ENCODE data around the gene MSANTD2. TPM values are rescaled to one million over a fixed set of nuclear protein-coding genes. Genes with fewer than 3 reads are reported as not detected.

MSANTD2 gene
- total RNA-seq, 1 donor from 2014 or later = 9.4 TPM

DNA sequence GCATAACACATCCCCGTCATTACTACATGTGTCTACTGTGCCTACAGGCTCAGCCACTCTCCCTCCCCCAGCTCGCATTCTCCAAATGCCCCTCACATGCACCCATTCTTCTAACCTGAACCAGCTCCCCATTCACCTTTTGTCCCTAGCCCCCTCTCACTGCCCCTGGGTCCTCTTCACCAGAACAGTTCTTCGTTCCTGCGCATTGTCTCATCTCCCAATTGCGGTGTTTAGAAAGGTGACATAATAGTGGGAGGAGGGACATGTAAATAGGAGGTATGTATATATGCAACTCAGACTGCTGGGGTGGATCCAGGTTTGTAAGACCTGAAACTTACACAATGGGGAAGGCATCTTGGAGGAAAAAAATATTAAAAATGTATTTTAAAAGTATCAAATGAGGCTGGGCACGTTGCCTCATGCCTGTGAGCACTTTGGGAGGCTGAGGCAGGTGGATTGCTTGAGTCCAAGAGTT is 43.4 kb downstream of the MSANTD2 start:
- Histone ChIP-seq H3K4me1 (ENCODE audit: control insufficient read depth in 3 of 3, insufficient read depth in 3 of 3, low read length in 3 of 3) (peaks cover 24 to 36% (median 29%) of the 10 kb centered on the region in 3 donors), H3K27ac (ENCODE audit: low read depth, low read length) (no peak overlapping the region), H3K9ac (ENCODE audit: low read depth in 1 of 3, low read length in 3 of 3) (no peak overlapping the region), H3K4me3 (ENCODE audit: low read length in 3 of 3) (no peak overlapping the region), H3K27me3 (ENCODE audit: control insufficient read depth in 3 of 3, insufficient read depth in 3 of 3, low read length in 3 of 3) (peaks cover 57 to 71% (median 57%) of the 10 kb centered on the region in 3 donors), H3K36me3 (ENCODE audit: control insufficient read depth in 3 of 3, insufficient read depth in 3 of 3, low read length in 3 of 3) (peaks cover 0 to 8% (median 4%) of the 10 kb centered on the region in 3 donors), H3K9me3 (ENCODE audit: control insufficient read depth in 3 of 3, low read length in 3 of 3) (no peaks in the 10 kb centered on the region)

DNA sequence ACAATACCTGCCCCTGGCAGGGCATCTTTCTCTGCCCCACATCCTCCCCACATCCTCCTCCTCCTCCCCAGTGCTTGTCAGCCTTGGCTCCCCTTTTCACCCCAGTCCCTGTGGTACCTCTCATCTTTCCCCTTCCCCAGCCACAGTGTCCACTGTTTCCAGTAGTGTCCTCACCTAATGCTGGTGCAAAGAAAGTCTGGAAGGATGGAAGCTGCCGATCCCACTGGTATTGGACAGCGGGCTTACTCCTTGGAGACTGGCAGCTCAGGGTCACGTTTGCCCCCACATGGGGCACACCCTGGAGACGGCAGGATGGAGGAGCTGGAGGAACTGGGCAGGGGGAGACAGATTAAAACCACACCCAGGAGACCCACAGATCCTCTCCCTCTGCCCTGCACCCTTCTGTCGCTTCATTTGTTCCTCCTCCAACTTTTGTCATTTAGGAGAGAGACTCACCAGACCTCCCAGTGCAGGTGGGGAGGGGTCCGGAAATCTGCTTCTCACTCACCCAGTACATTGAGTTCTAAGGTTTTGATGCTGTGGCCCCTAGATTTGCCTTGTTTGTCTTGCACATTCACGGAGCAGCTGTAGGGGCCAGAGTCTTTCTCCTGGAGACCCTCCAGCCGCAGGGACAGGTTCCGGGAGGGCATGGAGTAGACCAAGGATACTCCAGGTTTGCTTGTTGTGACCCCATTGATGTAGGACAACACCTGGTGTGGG is 44.0 kb downstream of the MSANTD2 start:
- H3K27me3 ChIP-seq (ENCODE audit: control insufficient read depth in 3 of 3, insufficient read depth in 3 of 3, low read length in 3 of 3) = peaks cover 57 to 71% (median 57%) of the 10 kb centered on the region in 3 donors
- H3K9me3 ChIP-seq (ENCODE audit: control insufficient read depth in 3 of 3, low read length in 3 of 3) = no peaks in the 10 kb centered on the region
- no peak overlapping the region for H3K27ac ChIP-seq (ENCODE audit: low read depth, low read length)

DNA sequence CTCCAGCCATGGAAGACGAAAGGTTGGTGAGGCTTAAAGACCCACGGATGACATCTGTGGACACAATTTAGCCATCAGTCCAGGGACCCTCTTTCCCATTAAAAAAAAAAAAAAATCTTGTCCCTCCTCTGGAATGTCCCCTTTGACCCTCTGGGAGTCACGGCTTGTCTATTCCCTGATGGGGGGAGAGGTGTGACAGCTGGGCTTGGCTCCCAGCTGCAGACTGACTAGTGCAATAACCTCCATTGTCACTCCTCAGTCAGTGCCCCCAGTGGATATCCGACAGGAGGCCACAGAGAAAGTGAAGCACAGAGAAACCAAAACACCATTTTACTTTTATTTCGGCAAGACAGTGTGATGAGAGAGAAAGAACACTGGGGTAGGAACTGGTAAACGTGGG is 45.5 kb downstream of the MSANTD2 start:
- no peak overlapping the region for H3K27ac ChIP-seq (ENCODE audit: low read depth, low read length)

More for the DNA sequence above, 44.0 kb downstream of the MSANTD2 start:
- Histone ChIP-seq H3K9ac (ENCODE audit: low read depth in 1 of 3, low read length in 3 of 3) (no peak overlapping the region), H3K36me3 (ENCODE audit: control insufficient read depth in 3 of 3, insufficient read depth in 3 of 3, low read length in 3 of 3) (peaks cover 0 to 8% (median 4%) of the 10 kb centered on the region in 3 donors), H3K4me1 (ENCODE audit: control insufficient read depth in 3 of 3, insufficient read depth in 3 of 3, low read length in 3 of 3) (peaks cover 24 to 37% (median 27%) of the 10 kb centered on the region in 3 donors), H3K4me3 (ENCODE audit: low read length in 3 of 3) (no peak overlapping the region)

GRCh38 chr11:124754309-124754708 is 45.9 kb downstream of the MSANTD2 start:
- Histone ChIP-seq H3K9me3 (ENCODE audit: control insufficient read depth in 3 of 3, low read length in 3 of 3) (no peaks in the 10 kb centered on the region), H3K4me1 (ENCODE audit: control insufficient read depth in 3 of 3, insufficient read depth in 3 of 3, low read length in 3 of 3) (peaks cover 16 to 36% (median 20%) of the 10 kb centered on the region in 3 donors), H3K27ac (ENCODE audit: low read depth, low read length) (no peak overlapping the region), H3K9ac (ENCODE audit: low read depth in 1 of 3, low read length in 3 of 3) (no peak overlapping the region), H3K4me3 (ENCODE audit: low read length in 3 of 3) (no peak overlapping the region), H3K27me3 (ENCODE audit: control insufficient read depth in 3 of 3, insufficient read depth in 3 of 3, low read length in 3 of 3) (peaks cover 49 to 57% (median 53%) of the 10 kb centered on the region in 3 donors), H3K36me3 (ENCODE audit: control insufficient read depth in 3 of 3, insufficient read depth in 3 of 3, low read length in 3 of 3) (peaks cover 0 to 8% (median 4%) of the 10 kb centered on the region in 3 donors)

More for the DNA sequence above, 45.5 kb downstream of the MSANTD2 start:
- peaks cover 0 to 8% (median 4%) of the 10 kb centered on the region in 3 donors for H3K36me3 ChIP-seq (ENCODE audit: control insufficient read depth in 3 of 3, insufficient read depth in 3 of 3, low read length in 3 of 3)
- no peak overlapping the region for H3K4me3 ChIP-seq (ENCODE audit: low read length in 3 of 3)
- H3K4me1 ChIP-seq (ENCODE audit: control insufficient read depth in 3 of 3, insufficient read depth in 3 of 3, low read length in 3 of 3) = peaks cover 17 to 35% (median 18%) of the 10 kb centered on the region in 3 donors
- peaks cover 53 to 61% (median 54%) of the 10 kb centered on the region in 3 donors for H3K27me3 ChIP-seq (ENCODE audit: control insufficient read depth in 3 of 3, insufficient read depth in 3 of 3, low read length in 3 of 3)
- H3K9ac ChIP-seq (ENCODE audit: low read depth in 1 of 3, low read length in 3 of 3) = no peak overlapping the region
- H3K9me3 ChIP-seq (ENCODE audit: control insufficient read depth in 3 of 3, low read length in 3 of 3) = no peaks in the 10 kb centered on the region

DNA sequence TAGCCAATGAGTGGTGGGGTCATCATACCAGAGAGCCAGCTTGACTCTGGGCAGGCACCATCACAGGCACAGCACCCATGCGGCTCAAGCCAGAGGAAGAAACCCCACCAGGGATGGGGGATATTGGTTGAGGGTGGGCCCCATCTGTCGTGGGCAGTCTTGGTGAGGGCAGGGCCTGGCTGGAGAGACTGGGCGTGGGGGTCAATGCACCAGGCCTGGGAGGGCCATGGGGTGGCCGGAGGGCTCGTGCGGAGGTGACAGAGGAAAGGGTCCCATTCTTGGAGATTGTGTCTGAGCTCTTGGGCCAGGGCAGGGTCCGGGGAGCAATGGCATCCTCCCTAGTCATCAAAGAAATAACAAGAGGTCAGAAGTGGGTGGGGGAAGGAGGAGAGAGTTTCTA is 46.6 kb downstream of the MSANTD2 start:
- Histone ChIP-seq H3K4me3 (ENCODE audit: low read length in 3 of 3) (no peak overlapping the region), H3K27ac (ENCODE audit: low read depth, low read length) (no peak overlapping the region), H3K9ac (ENCODE audit: low read depth in 1 of 3, low read length in 3 of 3) (no peak overlapping the region), H3K27me3 (ENCODE audit: control insufficient read depth in 3 of 3, insufficient read depth in 3 of 3, low read length in 3 of 3) (peaks cover 42 to 56% (median 53%) of the 10 kb centered on the region in 3 donors), H3K4me1 (ENCODE audit: control insufficient read depth in 3 of 3, insufficient read depth in 3 of 3, low read length in 3 of 3) (peaks cover 13 to 34% (median 19%) of the 10 kb centered on the region in 3 donors), H3K9me3 (ENCODE audit: control insufficient read depth in 3 of 3, low read length in 3 of 3) (no peaks in the 10 kb centered on the region), H3K36me3 (ENCODE audit: control insufficient read depth in 3 of 3, insufficient read depth in 3 of 3, low read length in 3 of 3) (peaks cover 0 to 8% (median 4%) of the 10 kb centered on the region in 3 donors)

- H3K27me3 ChIP-seq (ENCODE audit: control insufficient read depth in 3 of 3, insufficient read depth in 3 of 3, low read length in 3 of 3) = peaks cover 42 to 54% (median 52%) of the 10 kb centered on the region in 3 donors
- no peak overlapping the region for H3K27ac ChIP-seq (ENCODE audit: low read depth, low read length)
Measured at GRCh38 chr11:124753205-124753604, 47.0 kb downstream of the MSANTD2 start.

GRCh38 chr11:124752471-124753102 is 47.6 kb downstream of the MSANTD2 start:
- Histone ChIP-seq H3K27me3 (ENCODE audit: control insufficient read depth in 3 of 3, insufficient read depth in 3 of 3, low read length in 3 of 3) (peaks cover 39 to 51% (median 50%) of the 10 kb centered on the region in 3 donors), H3K27ac (ENCODE audit: low read depth, low read length) (no peak overlapping the region), H3K36me3 (ENCODE audit: control insufficient read depth in 3 of 3, insufficient read depth in 3 of 3, low read length in 3 of 3) (peaks cover 0 to 8% (median 4%) of the 10 kb centered on the region in 3 donors), H3K4me1 (ENCODE audit: control insufficient read depth in 3 of 3, insufficient read depth in 3 of 3, low read length in 3 of 3) (peaks cover 12 to 32% (median 14%) of the 10 kb centered on the region in 3 donors), H3K9ac (ENCODE audit: low read depth in 1 of 3, low read length in 3 of 3) (no peak overlapping the region), H3K4me3 (ENCODE audit: low read length in 3 of 3) (no peak overlapping the region), H3K9me3 (ENCODE audit: control insufficient read depth in 3 of 3, low read length in 3 of 3) (no peaks in the 10 kb centered on the region)

More at GRCh38 chr11:124753205-124753604, 47.0 kb downstream of the MSANTD2 start:
- Histone ChIP-seq H3K4me3 (ENCODE audit: low read length in 3 of 3) (no peak overlapping the region), H3K4me1 (ENCODE audit: control insufficient read depth in 3 of 3, insufficient read depth in 3 of 3, low read length in 3 of 3) (peaks cover 11 to 34% (median 15%) of the 10 kb centered on the region in 3 donors), H3K9me3 (ENCODE audit: control insufficient read depth in 3 of 3, low read length in 3 of 3) (no peaks in the 10 kb centered on the region), H3K9ac (ENCODE audit: low read depth in 1 of 3, low read length in 3 of 3) (no peak overlapping the region), H3K36me3 (ENCODE audit: control insufficient read depth in 3 of 3, insufficient read depth in 3 of 3, low read length in 3 of 3) (peaks cover 0 to 8% (median 4%) of the 10 kb centered on the region in 3 donors)

DNA sequence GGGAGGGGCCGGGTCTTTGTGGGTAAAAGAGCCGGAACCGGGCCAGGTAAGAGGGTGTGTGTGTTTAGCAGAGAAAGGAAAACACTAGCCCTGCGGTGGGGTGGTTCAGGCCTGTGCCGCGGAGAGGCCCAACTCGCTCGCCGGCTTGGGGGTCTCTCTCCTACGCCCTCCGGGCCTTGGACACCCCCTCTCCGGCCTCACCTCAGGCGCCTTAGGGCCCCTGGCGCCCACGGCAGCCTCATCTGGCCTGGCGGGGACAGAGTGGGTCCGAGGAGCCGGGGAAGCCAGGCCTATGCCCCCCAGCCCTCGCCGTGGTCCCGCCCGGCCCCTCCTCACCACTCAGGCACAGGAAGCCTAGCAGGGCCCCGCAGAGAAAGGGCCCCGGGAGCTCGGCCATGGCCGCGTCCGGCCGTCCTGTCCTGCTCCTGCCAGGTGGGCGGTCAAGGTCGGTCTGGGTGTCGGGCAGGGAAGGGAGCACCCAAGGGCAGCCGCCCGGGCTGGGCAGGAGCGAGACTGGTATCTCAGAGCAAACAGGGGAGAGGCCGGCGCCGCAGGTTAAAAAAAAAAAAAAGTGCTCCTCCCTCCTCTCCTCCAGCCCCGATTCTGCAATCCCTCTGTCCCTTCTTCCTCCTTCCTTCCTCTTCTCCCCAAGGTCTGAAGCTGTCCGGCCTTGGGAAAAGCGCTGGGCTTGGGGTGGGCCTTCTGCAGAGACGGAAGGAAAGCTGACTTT is 48.3 kb downstream of the MSANTD2 start, which contains the start of gene VSIG2:
VSIG2 (minus strand) TSS at position 515 of the 730 bp plus-strand sequence; CDS start at position 397, 118 bp downstream.
- Histone ChIP-seq H3K9me3 (ENCODE audit: control insufficient read depth in 3 of 3, low read length in 3 of 3) (no peaks in the 10 kb centered on the region), H3K9ac (ENCODE audit: low read depth in 1 of 3, low read length in 3 of 3) (no peak within 1 kb of the TSS), H3K36me3 (ENCODE audit: control insufficient read depth in 3 of 3, insufficient read depth in 3 of 3, low read length in 3 of 3) (peaks cover 0 to 8% (median 4%) of the 10 kb centered on the region in 3 donors), H3K4me1 (ENCODE audit: control insufficient read depth in 3 of 3, insufficient read depth in 3 of 3, low read length in 3 of 3) (peaks cover 14 to 31% (median 17%) of the 10 kb centered on the region in 3 donors), H3K4me3 (ENCODE audit: low read length in 3 of 3) (no peak within 1 kb of the TSS), H3K27me3 (ENCODE audit: control insufficient read depth in 3 of 3, insufficient read depth in 3 of 3, low read length in 3 of 3) (peaks cover 34 to 49% (median 45%) of the 10 kb centered on the region in 3 donors), H3K27ac (ENCODE audit: low read depth, low read length) (no peak within 1 kb of the TSS)

DNA sequence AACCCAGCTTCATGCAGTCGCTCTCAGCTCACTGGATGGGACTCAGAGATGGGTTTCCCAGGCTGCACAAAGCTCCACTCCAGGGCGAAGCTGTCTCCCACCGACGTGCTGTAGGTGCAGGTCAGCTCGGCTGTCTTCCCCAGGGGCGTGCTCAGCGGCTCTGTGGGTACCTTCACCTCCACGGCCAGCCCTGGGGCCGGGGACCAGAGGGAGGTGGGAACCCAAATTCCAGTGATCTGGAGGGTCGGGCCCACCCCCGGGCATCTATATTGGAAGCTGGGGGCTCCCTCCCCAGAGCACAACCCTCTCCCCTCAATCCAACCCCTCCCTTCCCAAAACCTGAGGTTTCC is 48.8 kb downstream of the MSANTD2 start:
- no peak overlapping the region for H3K9ac ChIP-seq (ENCODE audit: low read depth in 1 of 3, low read length in 3 of 3)
- no peaks in the 10 kb centered on the region for H3K9me3 ChIP-seq (ENCODE audit: control insufficient read depth in 3 of 3, low read length in 3 of 3)
- H3K4me3 ChIP-seq (ENCODE audit: low read length in 3 of 3) = no peak overlapping the region
- H3K4me1 ChIP-seq (ENCODE audit: control insufficient read depth in 3 of 3, insufficient read depth in 3 of 3, low read length in 3 of 3) = peaks cover 16 to 30% (median 20%) of the 10 kb centered on the region in 3 donors
- H3K27ac ChIP-seq (ENCODE audit: low read depth, low read length) = no peak overlapping the region
- peaks cover 34 to 48% (median 44%) of the 10 kb centered on the region in 3 donors for H3K27me3 ChIP-seq (ENCODE audit: control insufficient read depth in 3 of 3, insufficient read depth in 3 of 3, low read length in 3 of 3)
- peaks cover 0 to 8% (median 4%) of the 10 kb centered on the region in 3 donors for H3K36me3 ChIP-seq (ENCODE audit: control insufficient read depth in 3 of 3, insufficient read depth in 3 of 3, low read length in 3 of 3)
